NB4 (cell line): ENCODE measurements around the gene FKBP9.

ENCODE experiments used
- DNase-seq: peaks from one replicate; pipeline ENCODE4 v3.0.0; 2010; ENCODE audit warnings: low read depth
- H3K4me3 ChIP-seq: one replicate; pipeline ENCODE4 v1.5.1; 2011; ENCODE audit warnings: mild to moderate bottlenecking, low read depth, low read length, moderate library complexity
- MYC ChIP-seq: IDR thresholded peaks from 2 replicates; pipeline ENCODE4 v1.6.1; 2011; ENCODE audit warnings: low read depth, low read length
- POLR2A ChIP-seq: IDR thresholded peaks from 2 replicates; pipeline ENCODE4 v1.6.1; 2011; ENCODE audit warnings: mild to moderate bottlenecking; ENCODE audit not compliant: insufficient read length; ENCODE audit errors: extremely low read depth
- TF ChIP-seq, protein P1 (sequence below): IDR thresholded peaks from 2 replicates; pipeline ENCODE4 v1.6.1; 2011; ENCODE audit warnings: low read depth, low read length
- TF ChIP-seq, protein P2 (sequence below): IDR thresholded peaks from one replicate; pipeline ENCODE4 v1.5.1; 2012; ENCODE audit warnings: low read depth, low read length

FKBP9 gene

DNA sequence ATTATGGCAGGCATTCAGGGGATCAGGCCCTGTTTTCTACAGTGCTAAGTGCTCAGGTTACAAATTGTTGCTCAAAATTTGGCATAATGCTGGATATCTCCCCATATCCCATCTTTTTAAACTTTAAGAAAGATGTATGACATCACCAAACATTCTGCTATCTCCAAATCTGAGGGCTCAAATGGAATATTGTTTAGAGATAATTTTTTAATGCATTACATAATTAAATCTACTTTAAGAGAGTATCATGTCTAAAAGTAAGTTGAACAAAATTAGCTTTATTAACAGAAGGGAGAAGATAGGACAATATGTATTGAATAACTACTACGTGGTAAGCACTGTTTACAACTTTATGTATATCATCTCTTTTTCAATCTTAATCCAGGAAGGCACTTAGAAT is 91.5 kb downstream of the FKBP9 start:
- TF ChIP-seq, protein P1, sequence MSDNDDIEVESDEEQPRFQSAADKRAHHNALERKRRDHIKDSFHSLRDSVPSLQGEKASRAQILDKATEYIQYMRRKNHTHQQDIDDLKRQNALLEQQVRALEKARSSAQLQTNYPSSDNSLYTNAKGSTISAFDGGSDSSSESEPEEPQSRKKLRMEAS = no peak
- TF ChIP-seq, protein P2, sequence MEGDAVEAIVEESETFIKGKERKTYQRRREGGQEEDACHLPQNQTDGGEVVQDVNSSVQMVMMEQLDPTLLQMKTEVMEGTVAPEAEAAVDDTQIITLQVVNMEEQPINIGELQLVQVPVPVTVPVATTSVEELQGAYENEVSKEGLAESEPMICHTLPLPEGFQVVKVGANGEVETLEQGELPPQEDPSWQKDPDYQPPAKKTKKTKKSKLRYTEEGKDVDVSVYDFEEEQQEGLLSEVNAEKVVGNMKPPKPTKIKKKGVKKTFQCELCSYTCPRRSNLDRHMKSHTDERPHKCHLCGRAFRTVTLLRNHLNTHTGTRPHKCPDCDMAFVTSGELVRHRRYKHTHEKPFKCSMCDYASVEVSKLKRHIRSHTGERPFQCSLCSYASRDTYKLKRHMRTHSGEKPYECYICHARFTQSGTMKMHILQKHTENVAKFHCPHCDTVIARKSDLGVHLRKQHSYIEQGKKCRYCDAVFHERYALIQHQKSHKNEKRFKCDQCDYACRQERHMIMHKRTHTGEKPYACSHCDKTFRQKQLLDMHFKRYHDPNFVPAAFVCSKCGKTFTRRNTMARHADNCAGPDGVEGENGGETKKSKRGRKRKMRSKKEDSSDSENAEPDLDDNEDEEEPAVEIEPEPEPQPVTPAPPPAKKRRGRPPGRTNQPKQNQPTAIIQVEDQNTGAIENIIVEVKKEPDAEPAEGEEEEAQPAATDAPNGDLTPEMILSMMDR = no peak
- TF ChIP-seq POLR2A (no peak), MYC (no peak)
- DNase-seq = no peak

DNA sequence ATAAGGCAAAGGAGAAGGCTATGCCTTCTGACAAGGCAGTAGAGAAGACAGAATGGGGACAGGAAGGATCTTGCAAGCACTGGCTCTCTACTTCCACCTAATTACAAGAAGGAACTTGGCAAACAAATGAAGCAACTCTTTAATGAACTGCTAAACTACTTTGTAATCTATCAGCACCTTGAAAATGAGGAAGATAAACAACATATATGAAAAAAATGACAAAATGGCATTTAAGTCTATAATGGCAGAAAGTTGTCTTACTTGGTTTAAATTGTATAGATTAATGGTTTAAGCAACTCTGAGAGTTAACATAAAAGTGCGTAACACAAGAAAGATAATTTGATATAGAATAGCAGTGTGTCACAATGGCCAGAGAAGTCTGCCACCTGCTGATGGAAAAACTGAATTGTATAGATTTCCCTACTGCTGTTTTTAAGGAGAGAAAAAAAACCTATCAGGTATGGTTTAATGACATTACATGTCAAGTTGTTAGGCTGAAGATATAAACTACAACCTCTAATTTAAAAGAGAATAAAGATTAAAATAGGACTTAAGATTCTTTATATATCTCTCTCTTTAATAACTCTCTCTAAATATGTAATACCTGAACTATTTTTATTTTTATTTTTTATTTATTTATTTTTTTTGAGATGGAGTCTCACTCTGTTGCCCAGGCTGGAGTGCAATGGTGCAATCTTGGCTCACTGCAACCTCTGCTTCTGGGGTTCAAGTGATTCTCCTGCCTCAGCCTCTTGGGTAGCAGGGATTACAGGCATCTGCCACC is 93.5 kb downstream of the FKBP9 start:
- DNase-seq = peak; percentile 71
- no peak overlapping the region for H3K4me3 ChIP-seq
- TF ChIP-seq, protein P2 = peak; percentile 61
- TF ChIP-seq MYC = no peak

More for the DNA sequence above, 91.5 kb downstream of the FKBP9 start:
- H3K4me3 ChIP-seq = no peak overlapping the region

DNA sequence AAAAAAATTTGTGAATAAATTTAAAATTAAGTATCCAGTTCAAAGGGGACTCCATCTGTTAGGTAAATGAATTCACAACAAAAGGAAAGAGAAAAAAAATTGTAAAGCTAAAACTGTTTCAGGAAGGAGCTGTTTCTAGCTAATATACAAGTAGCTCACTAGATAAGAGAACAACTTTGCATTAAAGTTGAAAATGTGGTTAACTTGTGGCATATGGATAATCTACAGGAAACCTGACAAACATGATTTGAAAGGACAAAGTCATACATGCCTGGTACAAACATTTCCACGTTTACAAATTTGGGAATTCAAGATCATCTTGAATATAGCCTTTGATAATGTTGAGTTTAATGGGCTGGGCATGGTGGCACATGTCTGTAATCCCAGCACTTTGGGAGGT is 96.5 kb downstream of the FKBP9 start:
- TF ChIP-seq POLR2A (no peak), MYC (no peak)
- TF ChIP-seq, protein P2 = no peak
- TF ChIP-seq, protein P1 = no peak
- DNase-seq = no peak
- H3K4me3 ChIP-seq = no peak overlapping the region

DNA sequence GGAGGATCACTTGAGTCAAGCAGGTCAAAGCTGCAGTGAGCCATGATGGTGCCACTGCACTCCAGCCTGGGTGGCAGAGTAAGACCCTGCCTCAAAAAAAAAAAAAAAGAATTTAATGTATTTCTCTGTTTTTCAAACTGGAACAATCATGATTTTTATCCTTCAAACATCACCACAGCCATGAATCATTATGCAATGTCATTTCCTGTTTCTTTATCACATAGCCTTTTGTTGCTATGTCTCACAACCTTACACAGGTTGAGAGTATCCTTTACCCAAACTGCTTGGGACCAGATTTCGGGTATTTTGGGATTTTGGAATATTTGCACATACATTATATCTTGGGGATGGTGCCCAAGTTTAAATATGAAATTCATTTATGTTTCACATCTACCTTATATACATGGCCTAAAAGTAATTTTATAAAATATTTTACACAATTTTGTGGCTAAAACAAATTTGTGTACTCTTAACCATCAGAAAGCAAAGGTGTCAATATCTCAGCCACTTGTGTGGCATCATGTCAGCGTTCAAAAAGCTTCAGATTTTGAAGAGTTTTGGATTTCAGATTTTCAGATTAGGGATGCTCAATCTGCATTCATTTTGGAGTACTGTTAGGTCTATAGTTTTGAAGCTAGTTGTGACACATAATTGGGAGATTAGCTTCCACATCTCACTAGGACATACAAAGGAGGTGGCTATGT is 97.2 kb downstream of the FKBP9 start:
- DNase-seq = peak; percentile 60
- no peak for TF ChIP-seq POLR2A
- no peak for TF ChIP-seq MYC
- TF ChIP-seq, protein P2 = no peak
- TF ChIP-seq, protein P1 = no peak
- no peak overlapping the region for H3K4me3 ChIP-seq

DNA sequence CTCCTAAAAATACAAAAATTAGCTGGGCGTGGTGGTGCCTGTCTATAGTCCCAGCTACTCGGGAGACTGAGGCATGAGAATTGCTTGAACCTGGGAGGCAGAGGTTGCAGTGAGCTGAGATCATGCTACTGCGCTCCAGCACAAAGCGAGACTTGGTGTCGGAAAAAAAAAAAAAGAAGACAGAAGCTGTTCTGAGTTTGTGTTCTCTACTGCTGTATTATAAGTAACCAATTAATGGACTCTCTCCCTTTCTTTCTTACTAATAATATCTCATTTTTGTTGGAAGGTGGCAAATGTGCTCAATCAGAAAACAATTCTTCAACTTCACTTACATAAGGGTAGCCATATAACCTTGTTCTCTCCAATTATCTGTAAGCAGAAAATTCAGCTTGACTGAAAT is 97.9 kb downstream of the FKBP9 start:
- no peak overlapping the region for H3K4me3 ChIP-seq
- no peak for DNase-seq
- TF ChIP-seq POLR2A (no peak), MYC (no peak)
- TF ChIP-seq, protein P2 = no peak
- TF ChIP-seq, protein P1 = no peak
